Measurements from ENCODE around the gene CDCA4.

GRCh38 chr14:105068818-105069217 is 47.9 kb upstream of the CDCA4 start:
- TF ChIP-seq CTCF (IDR thresholded peaks at IDR 0.05) (no peak), POLR2AphosphoS5 (IDR thresholded peaks at IDR 0.05) (no peak)
